Body of pancreas (tissue), 4 donors: Measurements from ENCODE around the gene CREB3L1.

ENCODE experiments used
- POLR2A ChIP-seq, 3 donors: fragments of 450-650 bp; IDR thresholded peaks; one replicate each; pipeline ENCODE4 v1.6.1; 2016; ENCODE audit warnings: antibody characterized with exemption in 3 of 3, mild to moderate bottlenecking in 2 of 3
- TF ChIP-seq, protein P1 (sequence below), 7 experiments: fragments of 450-650 bp in 4 of 7; fragments of 200-600 bp in 3 of 7; sonication (generic) in 3 of 7; IDR thresholded peaks; one replicate each; pipeline ENCODE4 v1.5.1; 2016 to 2019; ENCODE audit warnings: antibody characterized with exemption in 7 of 7

DNA sequence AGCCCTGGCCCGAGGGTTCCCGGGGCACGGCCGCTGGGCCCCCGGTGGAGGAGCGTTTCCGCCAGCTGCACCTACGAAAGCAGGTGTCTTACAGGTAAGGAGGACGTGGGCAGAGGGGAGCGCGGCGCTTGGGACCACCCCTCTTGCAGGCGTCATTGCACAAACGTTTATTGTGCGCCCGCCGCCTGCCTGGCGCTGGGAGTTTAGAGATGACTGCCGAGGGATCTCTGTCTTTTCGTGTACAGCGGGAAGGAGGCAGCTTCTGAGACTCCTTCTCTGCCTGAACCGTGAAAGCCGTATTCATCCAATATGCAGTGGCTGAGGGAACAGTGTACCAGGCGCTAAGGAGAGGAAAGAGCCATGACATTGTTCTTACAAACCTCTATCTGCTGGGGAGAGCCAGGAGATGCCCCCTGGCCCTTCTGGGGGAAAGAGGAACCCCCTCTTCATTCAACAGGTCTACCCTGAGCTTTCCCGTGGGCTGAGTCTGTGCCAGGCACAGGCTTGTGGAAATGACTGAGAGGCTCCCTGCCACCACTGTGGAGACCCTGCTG is 56.0 kb downstream of the CREB3L1 start:
- TF ChIP-seq, protein P1, sequence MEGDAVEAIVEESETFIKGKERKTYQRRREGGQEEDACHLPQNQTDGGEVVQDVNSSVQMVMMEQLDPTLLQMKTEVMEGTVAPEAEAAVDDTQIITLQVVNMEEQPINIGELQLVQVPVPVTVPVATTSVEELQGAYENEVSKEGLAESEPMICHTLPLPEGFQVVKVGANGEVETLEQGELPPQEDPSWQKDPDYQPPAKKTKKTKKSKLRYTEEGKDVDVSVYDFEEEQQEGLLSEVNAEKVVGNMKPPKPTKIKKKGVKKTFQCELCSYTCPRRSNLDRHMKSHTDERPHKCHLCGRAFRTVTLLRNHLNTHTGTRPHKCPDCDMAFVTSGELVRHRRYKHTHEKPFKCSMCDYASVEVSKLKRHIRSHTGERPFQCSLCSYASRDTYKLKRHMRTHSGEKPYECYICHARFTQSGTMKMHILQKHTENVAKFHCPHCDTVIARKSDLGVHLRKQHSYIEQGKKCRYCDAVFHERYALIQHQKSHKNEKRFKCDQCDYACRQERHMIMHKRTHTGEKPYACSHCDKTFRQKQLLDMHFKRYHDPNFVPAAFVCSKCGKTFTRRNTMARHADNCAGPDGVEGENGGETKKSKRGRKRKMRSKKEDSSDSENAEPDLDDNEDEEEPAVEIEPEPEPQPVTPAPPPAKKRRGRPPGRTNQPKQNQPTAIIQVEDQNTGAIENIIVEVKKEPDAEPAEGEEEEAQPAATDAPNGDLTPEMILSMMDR (IDR thresholded peaks at IDR 0.05), result no peak
- TF ChIP-seq POLR2A (IDR thresholded peaks at IDR 0.05), result no peak
